Tibial artery (tissue), 4 donors: ENCODE data around the gene HDAC7.

Source experiments
- DNase-seq, 2 donors: peaks; one replicate each; pipeline ENCODE4 v3.0.0-alpha.2; 2019
- H3K27ac ChIP-seq, 2 donors: fragments of 200-600 bp; sonication (generic) in 1 of 2; 1 replicate in 1 of 2; 2 replicates in 1 of 2; pipeline ENCODE4 v1.5.1; 2018 to 2019; ENCODE audit warnings: mild to moderate bottlenecking in 1 of 2
- H3K27me3 ChIP-seq, 2 donors: fragments of 200-600 bp; sonication (generic) in 1 of 2; one replicate each; pipeline versions ENCODE4 v1.5.1 to v1.6.0; 2016 to 2019
- H3K36me3 ChIP-seq, 3 donors: fragments of 200-600 bp; sonication (generic) in 2 of 3; one replicate each; pipeline ENCODE4 v1.5.1; 2016 to 2019; ENCODE audit warnings: mild to moderate bottlenecking in 2 of 3
- H3K4me1 ChIP-seq, 4 donors: fragments of 200-600 bp; sonication (generic) in 2 of 4; 1 replicate in 3 of 4; 2 replicates in 1 of 4; pipeline ENCODE4 v1.5.1; 2016 to 2019
- H3K4me3 ChIP-seq, 2 donors: fragments of 200-600 bp; sonication (generic) in 1 of 2; 1 replicate in 1 of 2; 2 replicates in 1 of 2; pipeline ENCODE4 v1.5.1; 2018 to 2019; ENCODE audit warnings: mild to moderate bottlenecking in 2 of 2
- H3K9me3 ChIP-seq, 3 donors: fragments of 200-600 bp; sonication (generic) in 1 of 3; one replicate each; pipeline ENCODE4 v1.5.1; 2016 to 2019
- intact Hi-C: fragments of 100-400 bp; cut with DNase I; formaldehyde crosslinking; loops from one replicate; pipeline ENCODE4 v1.15.0; 2023; ENCODE audit warnings: low total_unique reads
- TF ChIP-seq, protein P1 (sequence below), 2 experiments: fragments of 200-600 bp in 1 of 2; fragments of 450-650 bp in 1 of 2; IDR thresholded peaks; one replicate each; pipeline ENCODE4 v1.5.1; 2017 to 2019; ENCODE audit warnings: antibody characterized with exemption in 2 of 2, mild to moderate bottlenecking in 1 of 2, moderate library complexity in 1 of 2

The HDAC7 gene

GRCh38 chr12:47769234-47770085, 50.2 kb downstream of the HDAC7 start:
- no peaks in the 10 kb centered on the region for H3K36me3 ChIP-seq
- H3K27me3 ChIP-seq: no peaks in the 10 kb centered on the region
- DNase-seq: no peak
- H3K9me3 ChIP-seq: no peaks in the 10 kb centered on the region
- TF ChIP-seq, protein P1, sequence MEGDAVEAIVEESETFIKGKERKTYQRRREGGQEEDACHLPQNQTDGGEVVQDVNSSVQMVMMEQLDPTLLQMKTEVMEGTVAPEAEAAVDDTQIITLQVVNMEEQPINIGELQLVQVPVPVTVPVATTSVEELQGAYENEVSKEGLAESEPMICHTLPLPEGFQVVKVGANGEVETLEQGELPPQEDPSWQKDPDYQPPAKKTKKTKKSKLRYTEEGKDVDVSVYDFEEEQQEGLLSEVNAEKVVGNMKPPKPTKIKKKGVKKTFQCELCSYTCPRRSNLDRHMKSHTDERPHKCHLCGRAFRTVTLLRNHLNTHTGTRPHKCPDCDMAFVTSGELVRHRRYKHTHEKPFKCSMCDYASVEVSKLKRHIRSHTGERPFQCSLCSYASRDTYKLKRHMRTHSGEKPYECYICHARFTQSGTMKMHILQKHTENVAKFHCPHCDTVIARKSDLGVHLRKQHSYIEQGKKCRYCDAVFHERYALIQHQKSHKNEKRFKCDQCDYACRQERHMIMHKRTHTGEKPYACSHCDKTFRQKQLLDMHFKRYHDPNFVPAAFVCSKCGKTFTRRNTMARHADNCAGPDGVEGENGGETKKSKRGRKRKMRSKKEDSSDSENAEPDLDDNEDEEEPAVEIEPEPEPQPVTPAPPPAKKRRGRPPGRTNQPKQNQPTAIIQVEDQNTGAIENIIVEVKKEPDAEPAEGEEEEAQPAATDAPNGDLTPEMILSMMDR (IDR thresholded peaks at IDR 0.05): no peak
- H3K27ac ChIP-seq: no peak overlapping the region
- H3K4me3 ChIP-seq: no peak overlapping the region
- H3K4me1 ChIP-seq: peaks cover 0 to 35% (median 15%) of the 10 kb centered on the region in 4 donors
- intact Hi-C loops: loop anchor here (5.0 kb wide), 1 partner anchor 52 kb away; no protein-coding TSS in a partner anchor

- Histone ChIP-seq H3K4me3 (no peak overlapping the region), H3K27ac (no peak overlapping the region), H3K4me1 (peaks cover 0 to 27% (median 8%) of the 10 kb centered on the region in 4 donors), H3K27me3 (no peaks in the 10 kb centered on the region), H3K36me3 (no peaks in the 10 kb centered on the region), H3K9me3 (no peaks in the 10 kb centered on the region)
- intact Hi-C loops: no loop called here
- TF ChIP-seq, protein P1 (IDR thresholded peaks at IDR 0.05): no peak
- DNase-seq: no peak
Observed at GRCh38 chr12:47768323-47768811, 51.3 kb downstream of the HDAC7 start.

GRCh38 chr12:47767216-47767724, 52.4 kb downstream of the HDAC7 start:
- H3K4me3 ChIP-seq: no peak overlapping the region
- intact Hi-C loops: no loop called here
- no peaks in the 10 kb centered on the region for H3K36me3 ChIP-seq
- DNase-seq: no peak
- H3K27ac ChIP-seq: no peak overlapping the region
- no peaks in the 10 kb centered on the region for H3K9me3 ChIP-seq
- TF ChIP-seq, protein P1 (IDR thresholded peaks at IDR 0.05): peak; percentile 55 to 62
- peaks cover 0 to 30% (median 5%) of the 10 kb centered on the region in 4 donors for H3K4me1 ChIP-seq
- no peaks in the 10 kb centered on the region for H3K27me3 ChIP-seq

DNA sequence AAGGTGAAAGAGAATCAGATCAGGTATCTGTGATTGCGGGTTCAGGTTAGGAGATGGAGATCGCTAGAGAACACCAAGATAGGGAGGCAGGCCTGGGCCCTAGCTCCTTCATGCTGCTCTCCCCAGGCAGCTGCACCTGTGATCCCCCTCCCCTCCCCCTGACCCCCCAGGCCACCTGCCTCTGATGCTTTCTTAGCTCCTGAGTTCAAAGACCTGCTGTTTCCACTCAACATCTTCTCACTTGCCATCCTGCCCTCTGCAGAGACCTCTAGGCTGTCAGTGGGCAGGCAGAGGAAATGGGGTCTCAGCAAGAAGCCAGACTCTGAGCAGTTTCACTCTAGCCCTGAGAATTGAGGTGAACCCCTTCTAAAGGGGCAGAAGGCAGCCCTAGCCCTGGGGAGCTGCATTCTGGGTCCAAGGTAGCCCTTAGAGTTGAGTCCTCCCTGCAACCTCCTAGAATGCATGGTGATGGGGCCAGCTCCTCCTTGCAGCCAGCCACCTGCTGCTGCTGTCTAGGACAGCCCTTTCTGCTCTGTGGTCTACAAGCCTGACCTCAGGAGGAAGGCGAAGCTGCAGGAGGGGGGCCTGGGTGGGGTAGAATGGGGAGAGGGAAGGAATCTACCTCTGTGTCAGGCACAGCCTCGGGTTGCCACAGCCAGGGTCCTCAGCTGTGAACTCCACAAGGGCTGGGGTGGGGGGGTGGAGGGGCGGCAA, 53.0 kb downstream of the HDAC7 start:
- H3K4me3 ChIP-seq: no peak overlapping the region
- peaks cover 0 to 28% (median 5%) of the 10 kb centered on the region in 4 donors for H3K4me1 ChIP-seq
- H3K27ac ChIP-seq: no peak overlapping the region
- intact Hi-C loops: no loop called here
- TF ChIP-seq, protein P1 (IDR thresholded peaks at IDR 0.05): no peak
- H3K27me3 ChIP-seq: no peaks in the 10 kb centered on the region
- no peaks in the 10 kb centered on the region for H3K9me3 ChIP-seq
- H3K36me3 ChIP-seq: no peaks in the 10 kb centered on the region
- no peak for DNase-seq

GRCh38 chr12:47763481-47764346, 56.0 kb downstream of the HDAC7 start:
- no peaks in the 10 kb centered on the region for H3K27me3 ChIP-seq
- intact Hi-C loops: no loop called here
- H3K27ac ChIP-seq: no peak overlapping the region
- H3K4me1 ChIP-seq: peaks cover 0 to 27% (median 6%) of the 10 kb centered on the region in 4 donors
- no peaks in the 10 kb centered on the region for H3K9me3 ChIP-seq
- no peaks in the 10 kb centered on the region for H3K36me3 ChIP-seq
- DNase-seq: no peak
- H3K4me3 ChIP-seq: no peak overlapping the region
- TF ChIP-seq, protein P1 (IDR thresholded peaks at IDR 0.05): no peak
